Activated T-cell treated with anti-CD3 and anti-CD28 coated beads, Interleukin-2, amount 50 U/mL, for 24 hours (primary cell): ENCODE data around the gene KLHL22.
A peak's percentile ranks its signal among the peaks of the same experiment; 100 is the strongest.
"Not testable (repeated sequence)": the region's sequence is repeated elsewhere in the genome, so short reads cannot be mapped to it uniquely, and the experiment has no call there.

ENCODE experiments used
- DNase-seq: peaks from one replicate; pipeline ENCODE4 v3.0.0-alpha.2; 2020
- H3K27ac Mint-ChIP-seq: 2 replicates; pipeline ENCODE4 v1.8.0; 2020; ENCODE audit warnings: mild to moderate bottlenecking, mixed read lengths
- H3K27me3 Mint-ChIP-seq: 2 replicates; pipeline ENCODE4 v1.8.0; 2020; ENCODE audit warnings: mixed read lengths
- H3K36me3 Mint-ChIP-seq: 2 replicates; pipeline ENCODE4 v1.8.0; 2020; ENCODE audit warnings: low read depth, mixed read lengths
- H3K4me1 Mint-ChIP-seq: 2 replicates; pipeline ENCODE4 v1.8.0; 2020; ENCODE audit warnings: low read depth, mixed read lengths
- H3K4me3 Mint-ChIP-seq: 2 replicates; pipeline ENCODE4 v1.8.0; 2020; ENCODE audit warnings: mild to moderate bottlenecking, moderate library complexity, mixed read lengths
- H3K9me3 Mint-ChIP-seq: 2 replicates; pipeline ENCODE4 v1.8.0; 2020; ENCODE audit warnings: mixed read lengths

Gene KLHL22

DNA sequence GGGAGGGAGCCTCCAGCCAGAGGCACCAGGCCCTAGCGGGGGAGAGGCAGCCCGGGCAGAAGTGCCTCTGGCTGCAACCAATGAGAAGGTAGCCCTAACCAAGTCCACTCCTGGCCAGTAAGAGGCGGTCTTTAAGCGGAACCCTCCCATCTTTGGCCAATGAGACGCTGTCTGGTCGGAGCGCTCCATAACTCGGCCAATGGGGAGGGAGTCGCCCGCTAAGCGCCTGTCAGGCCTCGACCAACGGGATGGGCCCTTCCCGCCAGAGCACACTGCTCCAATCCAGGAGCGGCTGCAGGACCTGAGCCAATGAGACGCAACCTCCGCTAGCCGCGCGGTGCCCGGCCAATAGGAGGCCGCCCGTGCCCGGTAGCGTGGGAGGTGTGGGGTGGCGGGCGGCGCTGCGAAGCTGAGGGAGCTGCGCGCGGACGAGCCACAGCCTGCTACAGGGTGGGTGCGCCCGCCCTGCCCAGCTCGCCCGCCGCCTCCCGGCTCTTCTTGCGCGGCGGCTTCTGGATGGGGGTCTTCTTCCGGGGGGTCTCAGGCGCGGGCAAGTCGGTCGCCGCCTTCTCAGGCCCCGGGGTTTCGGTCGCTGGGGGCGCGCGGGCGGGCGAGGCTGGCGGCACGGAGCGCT is 70.5 kb downstream of the KLHL22 start:
- DNase-seq = peak; percentile 46
- H3K9me3 Mint-ChIP-seq = no peaks in the 10 kb centered on the region

GRCh38 chr22:20424568-20424931 is 71.0 kb downstream of the KLHL22 start:
- H3K27ac Mint-ChIP-seq = no peak overlapping the region
- no peaks in the 10 kb centered on the region for H3K9me3 Mint-ChIP-seq
- H3K27me3 Mint-ChIP-seq = peaks cover 40% of the 10 kb centered on the region
- DNase-seq = no peak
- no peaks in the 10 kb centered on the region for H3K36me3 Mint-ChIP-seq
- peaks cover 13% of the 10 kb centered on the region for H3K4me1 Mint-ChIP-seq
- H3K4me3 Mint-ChIP-seq = no peak overlapping the region

More for the DNA sequence above, 70.5 kb downstream of the KLHL22 start:
- H3K4me1 Mint-ChIP-seq = peaks cover 17% of the 10 kb centered on the region
- H3K27ac Mint-ChIP-seq = no peak overlapping the region
- peaks cover 44% of the 10 kb centered on the region for H3K27me3 Mint-ChIP-seq
- peak overlapping the region; percentile 23 for H3K4me3 Mint-ChIP-seq
- H3K36me3 Mint-ChIP-seq = no peaks in the 10 kb centered on the region

DNA sequence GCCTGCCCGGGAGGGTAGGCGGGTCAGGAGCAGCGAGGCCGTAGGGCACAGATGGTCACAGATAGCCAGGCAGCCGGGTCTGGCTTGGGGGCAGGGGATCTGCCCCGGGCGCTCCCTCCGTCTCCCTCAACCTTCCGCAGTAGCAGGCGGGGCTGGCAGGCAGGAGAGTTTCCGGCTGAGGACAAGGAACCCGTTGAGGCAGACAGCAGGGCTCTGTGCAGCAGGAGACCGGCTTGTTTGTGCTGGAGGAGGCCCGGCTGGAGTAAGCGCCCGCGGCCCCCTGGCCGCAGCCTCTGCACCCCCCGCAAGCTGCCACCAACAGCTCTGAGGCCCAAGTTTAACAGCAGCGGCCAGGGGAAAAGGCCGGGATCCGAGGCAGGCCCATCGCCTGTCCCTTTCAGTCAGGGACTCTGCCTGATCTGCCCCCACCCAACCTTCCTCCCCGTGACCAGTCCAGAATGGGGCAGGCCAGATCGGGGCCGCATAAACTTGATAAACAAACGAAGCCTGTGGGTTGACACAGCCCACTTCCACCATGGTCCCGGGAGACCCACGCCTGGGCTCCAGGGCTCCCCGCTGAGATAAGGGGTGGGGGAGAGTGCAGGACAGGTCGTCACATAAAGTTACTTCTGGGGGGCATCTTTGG is 71.6 kb downstream of the KLHL22 start:
- peaks cover 8% of the 10 kb centered on the region for H3K4me1 Mint-ChIP-seq
- no peaks in the 10 kb centered on the region for H3K9me3 Mint-ChIP-seq
- no peaks in the 10 kb centered on the region for H3K36me3 Mint-ChIP-seq
- H3K27me3 Mint-ChIP-seq = peaks cover 34% of the 10 kb centered on the region
- DNase-seq = no peak
- H3K4me3 Mint-ChIP-seq = no peak overlapping the region
- no peak overlapping the region for H3K27ac Mint-ChIP-seq

DNA sequence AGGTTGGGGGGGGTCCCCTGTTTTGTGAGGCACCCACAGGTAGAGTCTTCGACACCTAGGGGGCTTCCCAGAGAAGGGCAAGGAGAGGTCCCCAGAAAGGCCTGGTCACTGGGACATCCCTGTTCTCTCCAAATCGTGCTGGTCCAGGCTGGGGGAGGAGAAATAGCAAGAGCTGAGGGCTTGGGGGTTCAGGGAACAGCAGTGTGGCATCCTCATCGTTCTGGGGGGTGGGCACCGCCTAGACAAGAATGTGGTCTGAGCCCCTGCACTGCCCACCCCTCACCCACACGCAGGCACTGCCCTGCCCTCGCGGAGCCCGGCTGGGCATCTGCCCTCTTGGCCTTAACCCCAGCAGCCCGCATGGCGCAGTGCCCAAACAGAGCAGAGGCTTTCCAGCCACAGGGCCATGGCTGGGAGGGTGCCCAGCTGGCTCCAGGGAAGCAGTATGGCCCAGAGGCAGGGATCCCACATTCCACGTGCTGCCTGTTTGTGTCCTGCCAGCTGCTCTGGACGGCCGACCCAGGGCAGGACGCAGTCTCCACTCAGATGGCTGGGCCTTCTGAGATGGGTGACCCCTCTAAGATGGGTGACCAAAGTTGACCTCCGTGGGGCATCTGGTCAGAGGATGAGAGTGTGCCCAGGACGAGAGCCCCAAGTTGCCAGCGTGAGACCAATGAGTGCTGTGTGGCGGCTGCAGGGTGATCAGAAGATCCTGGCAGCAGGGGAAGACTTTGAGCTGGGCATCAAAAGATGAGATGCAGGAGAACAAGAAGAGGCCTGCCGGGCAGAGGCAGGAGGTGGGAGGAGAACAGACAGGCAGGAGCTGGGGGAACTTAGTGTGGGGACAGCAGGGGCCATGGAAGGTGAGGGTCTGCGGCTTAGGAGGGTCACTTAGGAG is 72.3 kb downstream of the KLHL22 start:
- H3K4me3 Mint-ChIP-seq = no peak overlapping the region
- H3K27me3 Mint-ChIP-seq = peaks cover 27% of the 10 kb centered on the region
- no peak overlapping the region for H3K27ac Mint-ChIP-seq
- H3K36me3 Mint-ChIP-seq = no peaks in the 10 kb centered on the region
- H3K4me1 Mint-ChIP-seq = peaks cover 5% of the 10 kb centered on the region
- no peaks in the 10 kb centered on the region for H3K9me3 Mint-ChIP-seq
- no peak for DNase-seq

GRCh38 chr22:20422271-20423007 is 73.2 kb downstream of the KLHL22 start:
- peaks cover 21% of the 10 kb centered on the region for H3K27me3 Mint-ChIP-seq
- no peaks in the 10 kb centered on the region for H3K9me3 Mint-ChIP-seq
- H3K4me3 Mint-ChIP-seq = no peak overlapping the region
- peaks cover 6% of the 10 kb centered on the region for H3K4me1 Mint-ChIP-seq
- no peaks in the 10 kb centered on the region for H3K36me3 Mint-ChIP-seq
- no peak for DNase-seq
- no peak overlapping the region for H3K27ac Mint-ChIP-seq

DNA sequence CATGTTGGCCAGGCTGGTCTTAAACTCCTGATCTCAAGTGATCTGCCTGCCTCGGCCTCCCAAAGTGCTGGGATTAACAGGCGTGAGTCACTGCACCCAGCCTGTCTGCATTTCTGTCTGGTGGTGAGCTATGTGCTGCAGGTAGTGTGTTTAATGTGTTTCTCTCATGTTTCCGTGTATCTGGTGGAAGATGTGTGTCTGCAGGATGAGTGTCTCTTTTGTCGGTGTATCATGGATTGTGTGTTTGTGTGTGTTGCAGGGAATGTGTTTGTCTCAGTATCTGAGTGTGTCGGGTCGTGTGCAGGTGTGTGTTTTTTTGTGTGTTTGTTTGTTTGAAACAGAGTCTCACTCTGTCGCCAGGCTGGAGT is 74.1 kb downstream of the KLHL22 start:
- Mint-ChIP-seq H3K4me3 (no peak overlapping the region), H3K27ac (no peak overlapping the region), H3K27me3 (peaks cover 12% of the 10 kb centered on the region), H3K4me1 (peaks cover 6% of the 10 kb centered on the region), H3K36me3 (no peaks in the 10 kb centered on the region), H3K9me3 (no peaks in the 10 kb centered on the region)
- DNase-seq = no peak

- Mint-ChIP-seq H3K4me3 (no peak overlapping the region), H3K4me1 (peaks cover 3% of the 10 kb centered on the region), H3K27me3 (peaks cover 9% of the 10 kb centered on the region), H3K36me3 (no peaks in the 10 kb centered on the region), H3K27ac (no peak overlapping the region), H3K9me3 (no peaks in the 10 kb centered on the region)
- no peak for DNase-seq
These were observed 75.3 kb downstream of the KLHL22 start for GRCh38 chr22:20420157-20420842.

- no peaks in the 10 kb centered on the region for H3K9me3 Mint-ChIP-seq
- no peak for DNase-seq
- peaks cover 6% of the 10 kb centered on the region for H3K27me3 Mint-ChIP-seq
- H3K4me1 Mint-ChIP-seq = peaks cover 3% of the 10 kb centered on the region
- no peaks in the 10 kb centered on the region for H3K36me3 Mint-ChIP-seq
- H3K27ac Mint-ChIP-seq = no peak overlapping the region
- no peak overlapping the region for H3K4me3 Mint-ChIP-seq
These were observed 76.0 kb downstream of the KLHL22 start for GRCh38 chr22:20419664-20419951.

DNA sequence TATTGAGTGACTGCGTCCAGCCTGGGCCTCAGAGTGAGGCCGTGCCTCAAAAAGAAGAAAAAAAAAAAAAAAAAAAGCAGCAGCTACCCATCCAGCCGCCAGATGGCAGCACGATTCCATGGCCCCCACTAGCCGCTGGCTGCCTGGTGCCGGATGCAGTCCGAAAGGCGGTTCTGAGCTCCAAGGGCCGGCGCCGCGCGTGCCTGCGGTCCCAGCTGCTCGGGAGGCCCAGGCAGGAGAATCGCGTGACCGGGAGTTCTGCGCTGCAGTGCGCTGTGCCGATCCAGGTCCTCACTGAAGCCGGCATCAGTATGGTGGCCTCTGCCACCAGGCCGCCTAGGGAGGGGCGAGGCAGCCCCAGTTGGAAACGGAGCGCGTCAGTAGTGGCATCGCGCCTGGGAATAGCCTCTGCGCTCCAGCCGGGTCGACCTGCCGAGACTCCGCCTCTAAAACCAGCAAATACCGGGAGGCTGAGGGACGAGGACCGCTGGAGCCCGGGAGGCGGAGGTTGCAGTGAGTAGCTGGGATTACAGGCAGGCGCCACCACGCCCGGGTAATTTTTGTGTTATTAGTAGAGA is 77.3 kb downstream of the KLHL22 start:
- H3K4me1 Mint-ChIP-seq = peaks cover 3% of the 10 kb centered on the region
- peak overlapping the region; percentile 58 for H3K4me3 Mint-ChIP-seq

DNA sequence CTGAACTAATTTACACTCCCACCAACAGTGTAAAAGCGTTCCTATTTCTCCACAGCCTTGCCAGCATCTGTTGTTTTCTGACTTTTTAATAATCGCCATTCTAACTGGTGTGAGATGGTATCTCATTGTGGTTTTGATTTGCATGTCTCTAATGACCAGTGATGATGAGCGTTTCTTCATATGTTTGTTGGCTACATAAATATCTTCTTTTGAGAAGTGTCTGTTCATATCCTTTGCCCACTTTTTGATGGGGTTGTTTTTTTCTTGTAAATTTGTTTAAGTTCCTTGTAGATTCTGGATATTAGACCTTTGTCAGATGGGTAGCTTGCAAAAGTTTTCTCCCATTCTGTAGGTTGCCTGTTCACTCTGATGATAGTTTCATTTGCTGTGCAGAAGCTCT is 79.9 kb downstream of the KLHL22 start:
- H3K4me1 Mint-ChIP-seq, H3K4me3 Mint-ChIP-seq, H3K27ac Mint-ChIP-seq, DNase-seq, H3K9me3 Mint-ChIP-seq, H3K27me3 Mint-ChIP-seq, H3K36me3 Mint-ChIP-seq: not testable (repeated sequence)

More for the DNA sequence above, 77.3 kb downstream of the KLHL22 start:
- Mint-ChIP-seq H3K9me3 (no peaks in the 10 kb centered on the region), H3K27ac (no peak overlapping the region), H3K27me3 (no peaks in the 10 kb centered on the region), H3K36me3 (no peaks in the 10 kb centered on the region)
- peak; percentile 83 for DNase-seq

DNA sequence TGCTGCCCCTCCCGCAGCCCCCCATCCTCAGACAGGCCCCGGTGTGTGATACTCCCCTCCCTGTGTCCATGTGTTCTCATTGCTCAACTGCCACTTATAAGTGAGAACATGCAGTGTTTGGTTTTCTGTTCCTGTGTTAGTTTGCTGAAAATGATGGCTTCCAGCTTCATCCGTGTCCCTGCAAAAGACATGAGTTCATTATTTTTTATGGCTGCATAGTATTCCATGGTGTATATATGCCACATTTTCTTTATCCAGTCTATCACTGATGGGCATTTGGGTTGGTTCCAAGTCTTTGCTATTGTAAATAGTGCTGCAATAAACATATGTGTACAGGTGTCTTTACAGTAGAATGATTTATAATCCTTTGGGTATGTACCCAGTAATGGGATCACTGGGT is 80.4 kb downstream of the KLHL22 start:
- not testable (repeated sequence) for H3K4me3 Mint-ChIP-seq, H3K4me1 Mint-ChIP-seq, H3K27ac Mint-ChIP-seq, H3K36me3 Mint-ChIP-seq, DNase-seq, H3K9me3 Mint-ChIP-seq, H3K27me3 Mint-ChIP-seq

DNA sequence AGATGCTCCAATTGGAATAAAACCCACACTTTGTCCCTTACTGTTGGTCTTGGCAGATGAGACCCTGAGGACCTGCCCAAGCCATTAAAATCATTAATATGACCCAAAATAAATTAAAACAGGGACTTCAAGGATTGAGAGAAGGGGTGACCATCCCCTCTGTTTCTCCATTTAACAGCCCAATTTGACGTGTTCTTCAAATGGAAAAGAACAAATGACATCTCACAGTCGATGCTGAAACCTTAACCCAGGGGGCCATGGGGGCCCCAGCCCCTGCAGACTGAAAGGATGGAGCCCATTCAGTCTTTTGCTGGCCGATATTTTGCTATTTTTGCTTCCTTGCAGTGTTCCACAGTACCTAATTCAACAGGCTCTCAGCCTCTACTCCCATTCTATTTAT is 81.1 kb downstream of the KLHL22 start:
- Mint-ChIP-seq H3K9me3 (no peaks in the 10 kb centered on the region), H3K4me3 (no peak overlapping the region), H3K36me3 (no peaks in the 10 kb centered on the region), H3K4me1 (peaks cover 3% of the 10 kb centered on the region), H3K27me3 (no peaks in the 10 kb centered on the region), H3K27ac (no peak overlapping the region)
- DNase-seq = no peak

- Mint-ChIP-seq H3K9me3 (no peaks in the 10 kb centered on the region), H3K27me3 (no peaks in the 10 kb centered on the region), H3K4me1 (peaks cover 3% of the 10 kb centered on the region), H3K36me3 (peaks cover 2% of the 10 kb centered on the region), H3K27ac (no peak overlapping the region), H3K4me3 (no peak overlapping the region)
- DNase-seq = no peak
These were observed 81.5 kb downstream of the KLHL22 start for GRCh38 chr22:20414059-20414440.
